ENCODE data around the gene SYNPR. TPM values are rescaled to one million over a fixed set of nuclear protein-coding genes. Genes with fewer than 3 reads are reported as not detected.

The SYNPR gene
- total and polyA plus RNA-seq, 12 donors: 0.01 to 0.71 (median 0.43) TPM; not detected in 7

- TF ChIP-seq CTCF (IDR thresholded peaks at IDR 0.05): no peak
- peaks cover 0 to 13% (median 3%) of the 10 kb centered on the region in 11 donors for H3K9me3 ChIP-seq
- DNase-seq: no peak
- no peak for ATAC-seq
- H3K4me1 ChIP-seq: no peaks in the 10 kb centered on the region
- intact Hi-C loops (cut with DNase I): loop anchor here in 1 of 10 donors (2.0 kb wide), 1 partner anchor 35 kb away; no protein-coding TSS in a partner anchor
- H3K27ac ChIP-seq: no peak overlapping the region
- 83 to 96% methylated on average over 1 of the region's 1 CpG for WGBS, 2 donors
- H3K27me3 ChIP-seq: no peaks in the 10 kb centered on the region
- H3K4me3 ChIP-seq: no peak overlapping the region
- no peaks in the 10 kb centered on the region for H3K36me3 ChIP-seq
These were observed 307.8 kb downstream of the SYNPR start for GRCh38 chr3:63585927-63586326.

- ATAC-seq: no peak
- Histone ChIP-seq H3K27me3 (no peaks in the 10 kb centered on the region), H3K4me3 (no peak overlapping the region), H3K36me3 (no peaks in the 10 kb centered on the region), H3K27ac (no peak overlapping the region), H3K9me3 (peaks cover 0 to 13% (median 3%) of the 10 kb centered on the region in 11 donors), H3K4me1 (no peaks in the 10 kb centered on the region)
- intact Hi-C loops (cut with DNase I): no loop called here
- WGBS, 2 donors: 91 to 97% methylated on average over 1 of the region's 1 CpG
- TF ChIP-seq CTCF (IDR thresholded peaks at IDR 0.05): no peak
- no peak for DNase-seq
These were observed 310.8 kb downstream of the SYNPR start for GRCh38 chr3:63588895-63589294.

GRCh38 chr3:63593779-63594178, 315.7 kb downstream of the SYNPR start:
- DNase-seq (no peak), ATAC-seq (no peak)
- Histone ChIP-seq H3K36me3 (no peaks in the 10 kb centered on the region), H3K4me1 (no peaks in the 10 kb centered on the region), H3K4me3 (no peak overlapping the region), H3K27ac (no peak overlapping the region), H3K9me3 (peaks cover 0 to 6% (median 2%) of the 10 kb centered on the region in 11 donors), H3K27me3 (no peaks in the 10 kb centered on the region)
- TF ChIP-seq CTCF (IDR thresholded peaks at IDR 0.05): no peak
- WGBS, 2 donors: 43 to 53% methylated on average over 2 of the region's 2 CpGs
- intact Hi-C loops (cut with DNase I): no loop called here

- ATAC-seq (no peak), DNase-seq (no peak)
- Histone ChIP-seq H3K4me3 (no peak overlapping the region), H3K9me3 (no peaks in the 10 kb centered on the region), H3K27me3 (no peaks in the 10 kb centered on the region), H3K4me1 (no peaks in the 10 kb centered on the region), H3K36me3 (no peaks in the 10 kb centered on the region), H3K27ac (no peak overlapping the region)
- intact Hi-C loops (cut with DNase I): no loop called here
- TF ChIP-seq CTCF (IDR thresholded peaks at IDR 0.05): no peak
These were observed 317.1 kb downstream of the SYNPR start for GRCh38 chr3:63595221-63595620.

All from heart right ventricle (tissue), 16 donors.